HS-27A (cell line): ENCODE data around the gene SGPP1.
"Not testable (repeated sequence)": the region's sequence is repeated elsewhere in the genome, so short reads cannot be mapped to it uniquely, and the experiment has no call there.

Experiments used
- DNase-seq: peaks from one replicate; pipeline ENCODE4 v3.0.0-alpha.2; 2012; ENCODE audit warnings: low read depth, missing footprints

Gene SGPP1, protein sequence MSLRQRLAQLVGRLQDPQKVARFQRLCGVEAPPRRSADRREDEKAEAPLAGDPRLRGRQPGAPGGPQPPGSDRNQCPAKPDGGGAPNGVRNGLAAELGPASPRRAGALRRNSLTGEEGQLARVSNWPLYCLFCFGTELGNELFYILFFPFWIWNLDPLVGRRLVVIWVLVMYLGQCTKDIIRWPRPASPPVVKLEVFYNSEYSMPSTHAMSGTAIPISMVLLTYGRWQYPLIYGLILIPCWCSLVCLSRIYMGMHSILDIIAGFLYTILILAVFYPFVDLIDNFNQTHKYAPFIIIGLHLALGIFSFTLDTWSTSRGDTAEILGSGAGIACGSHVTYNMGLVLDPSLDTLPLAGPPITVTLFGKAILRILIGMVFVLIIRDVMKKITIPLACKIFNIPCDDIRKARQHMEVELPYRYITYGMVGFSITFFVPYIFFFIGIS

DNA sequence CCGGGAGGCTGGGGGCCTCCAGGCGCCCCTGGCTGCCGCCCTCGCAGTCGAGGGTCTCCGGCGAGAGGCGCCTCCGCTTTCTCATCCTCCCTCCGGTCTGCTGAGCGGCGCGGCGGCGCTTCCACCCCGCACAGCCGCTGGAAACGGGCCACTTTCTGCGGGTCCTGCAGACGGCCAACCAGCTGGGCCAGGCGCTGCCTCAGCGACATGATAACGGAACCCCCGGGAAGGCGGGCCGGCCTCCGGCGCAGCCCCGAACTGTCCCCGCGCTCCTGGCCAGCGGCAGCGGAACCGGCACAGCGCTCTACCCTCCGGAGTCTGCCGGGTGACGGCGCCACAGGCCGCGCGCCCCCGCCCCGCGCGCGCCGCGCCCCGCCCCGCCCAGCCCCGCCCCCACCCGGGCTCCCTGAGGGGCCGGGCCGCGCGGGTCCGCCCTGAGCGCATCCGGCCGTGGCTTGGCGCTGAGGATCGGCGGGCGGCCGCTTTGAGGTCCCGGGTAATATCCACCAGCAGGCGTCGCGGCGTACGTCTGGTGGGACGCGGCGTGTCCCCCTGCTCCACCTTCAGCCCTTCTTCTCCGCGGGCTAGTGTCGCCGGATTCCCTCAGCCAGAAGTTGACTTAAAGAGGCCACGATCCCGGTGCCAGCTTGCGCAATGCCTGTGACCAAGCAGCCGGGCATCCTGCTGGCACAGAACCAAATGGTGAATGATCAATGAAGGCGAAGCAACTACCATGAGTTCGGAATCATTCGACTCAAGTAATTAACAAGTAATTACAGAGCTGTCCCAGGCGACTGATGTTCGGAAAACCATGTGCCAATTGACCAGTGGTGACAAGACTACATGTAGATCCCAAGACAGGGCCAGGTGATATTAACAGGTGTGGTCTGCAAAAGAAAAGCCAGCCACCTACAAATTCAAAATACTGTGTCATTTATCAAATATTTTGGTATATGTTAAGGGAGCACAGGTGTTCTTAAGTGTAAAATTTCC, at the start of gene SGPP1:
TSS of gene SGPP1 (minus strand) at position 330 of the 993 bp plus-strand sequence. CDS start at position 209, 121 bp downstream.
- DNase-seq: peak; percentile 72

DNA sequence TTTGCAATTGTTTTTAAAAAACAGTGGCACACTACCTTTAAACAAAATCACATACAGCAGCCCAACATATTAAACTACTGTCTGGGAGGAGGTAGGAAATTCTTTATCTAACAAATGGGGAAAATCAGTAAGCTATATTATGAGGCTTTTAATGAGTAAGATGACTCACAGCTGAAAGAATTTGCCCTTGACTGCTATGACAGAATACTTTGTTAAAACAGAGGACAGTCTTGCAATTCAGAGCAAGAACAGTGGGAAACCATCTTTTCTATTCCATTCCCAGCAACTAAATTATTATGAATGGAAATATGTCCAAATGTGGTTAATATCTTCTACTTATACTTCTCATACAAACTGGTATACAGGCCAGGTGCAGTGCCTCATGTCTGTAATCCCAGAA, 49.2 kb upstream of the SGPP1 start:
- peak; percentile 17 for DNase-seq

DNA sequence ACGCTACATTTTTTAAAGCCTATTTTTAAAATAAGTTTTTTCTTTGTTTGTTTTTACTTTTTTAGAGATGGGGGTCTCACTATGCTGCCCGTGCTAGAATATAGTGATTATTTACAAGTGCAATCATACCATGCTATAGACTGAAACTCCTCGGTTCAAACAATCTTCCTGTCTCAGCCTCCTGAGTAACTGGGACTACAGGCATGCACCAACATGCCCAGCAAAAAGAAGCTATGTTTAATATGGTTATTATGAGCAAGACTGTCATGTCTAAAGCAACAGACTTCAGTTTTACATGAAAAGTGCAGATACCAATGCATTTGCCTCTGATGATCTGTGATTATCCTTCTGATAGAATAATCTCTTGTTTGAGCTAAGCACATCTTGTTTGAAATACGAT, 45.6 kb upstream of the SGPP1 start:
- DNase-seq: no peak

DNA sequence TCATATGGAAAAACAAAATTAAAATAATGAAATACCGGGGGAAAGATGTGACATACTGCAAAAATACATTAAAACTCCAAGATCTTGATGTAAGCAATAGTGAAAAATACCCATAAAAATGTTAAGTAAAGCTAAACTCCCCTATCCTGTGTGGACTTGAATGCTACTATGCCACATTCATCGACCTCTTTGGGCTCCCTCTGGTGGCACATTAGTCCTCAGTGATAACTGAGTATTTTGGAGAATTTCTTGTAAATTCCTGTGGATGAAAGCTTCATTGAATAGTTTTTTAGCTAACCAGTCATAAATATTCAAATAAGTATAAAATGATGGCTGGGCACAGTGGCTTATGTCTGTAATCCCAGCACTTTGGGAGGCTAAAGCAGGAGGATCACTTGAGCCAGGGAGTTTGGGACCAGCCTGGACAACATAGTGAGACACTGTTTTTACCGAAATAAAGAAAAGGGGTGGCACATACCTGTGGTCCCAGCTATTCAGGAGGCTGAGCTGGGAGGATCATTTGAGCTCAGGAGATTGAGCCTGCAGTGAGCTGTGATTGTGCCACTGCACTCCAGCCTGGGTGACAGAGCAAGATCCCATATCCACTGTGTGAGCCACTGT, 42.4 kb upstream of the SGPP1 start:
- DNase-seq: peak; percentile 15

DNA sequence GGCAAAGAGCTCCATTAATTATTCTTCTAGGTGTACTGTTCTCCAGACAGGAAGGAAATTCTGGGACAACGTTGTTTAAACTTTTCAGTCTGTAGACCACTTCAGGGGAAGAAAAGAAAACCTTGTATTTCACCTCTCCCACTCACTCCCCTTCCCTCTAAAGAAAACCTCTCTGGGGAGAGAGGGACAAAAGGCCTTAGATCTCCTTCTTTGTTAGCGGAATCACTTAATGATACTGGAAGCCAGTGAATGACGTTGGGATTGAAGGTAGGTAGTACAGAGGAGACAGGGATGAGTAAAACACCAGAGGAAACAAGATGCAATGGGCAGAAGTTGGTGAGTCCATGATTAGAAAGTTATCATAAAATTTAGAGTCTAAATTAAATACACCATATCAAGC, 38.7 kb upstream of the SGPP1 start:
- DNase-seq: no peak

DNA sequence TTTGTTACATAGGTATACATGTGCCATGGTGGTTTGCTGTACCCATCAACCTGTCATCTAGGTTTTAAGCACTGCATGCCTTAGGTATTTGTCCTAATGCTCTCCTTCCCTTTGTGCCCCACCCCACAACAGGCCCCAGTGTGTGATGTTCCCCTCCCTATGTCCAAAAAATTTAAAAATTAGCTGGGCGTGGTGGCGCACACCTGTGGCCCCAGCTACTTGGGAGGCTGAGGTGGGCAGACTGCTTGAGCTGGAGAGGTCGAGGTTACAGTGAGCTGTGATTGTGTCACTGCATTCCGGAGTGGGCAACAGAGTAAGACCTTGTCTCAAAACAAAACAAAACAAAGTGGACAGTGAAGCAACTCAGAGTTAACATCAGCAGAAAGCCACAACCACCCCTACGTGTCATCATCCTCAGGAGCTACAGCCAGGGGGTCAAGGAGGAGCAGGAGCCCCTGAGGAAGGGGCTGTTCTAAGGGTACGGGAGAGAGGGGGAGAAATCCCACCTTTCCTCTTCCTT, 36.8 kb upstream of the SGPP1 start:
- no peak for DNase-seq

DNA sequence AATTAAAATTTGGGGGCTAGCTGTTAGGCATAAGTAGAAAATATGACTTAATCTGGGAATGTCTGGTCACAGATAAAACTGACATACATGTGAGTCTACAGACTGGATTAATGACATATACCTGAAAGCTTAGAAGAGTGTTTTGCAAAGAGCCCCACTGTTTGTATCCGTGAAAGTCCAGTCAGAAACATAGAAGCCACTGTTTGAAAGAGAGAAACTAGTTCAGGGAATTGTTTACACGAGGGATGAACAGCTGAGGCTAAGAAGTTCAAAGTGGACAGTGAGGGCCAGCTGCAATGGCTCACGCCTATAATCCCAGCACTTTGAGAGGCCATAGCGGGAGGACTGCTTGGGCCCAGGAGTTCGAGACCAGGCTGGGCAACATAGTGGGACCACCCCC, 36.2 kb upstream of the SGPP1 start:
- no peak for DNase-seq

DNA sequence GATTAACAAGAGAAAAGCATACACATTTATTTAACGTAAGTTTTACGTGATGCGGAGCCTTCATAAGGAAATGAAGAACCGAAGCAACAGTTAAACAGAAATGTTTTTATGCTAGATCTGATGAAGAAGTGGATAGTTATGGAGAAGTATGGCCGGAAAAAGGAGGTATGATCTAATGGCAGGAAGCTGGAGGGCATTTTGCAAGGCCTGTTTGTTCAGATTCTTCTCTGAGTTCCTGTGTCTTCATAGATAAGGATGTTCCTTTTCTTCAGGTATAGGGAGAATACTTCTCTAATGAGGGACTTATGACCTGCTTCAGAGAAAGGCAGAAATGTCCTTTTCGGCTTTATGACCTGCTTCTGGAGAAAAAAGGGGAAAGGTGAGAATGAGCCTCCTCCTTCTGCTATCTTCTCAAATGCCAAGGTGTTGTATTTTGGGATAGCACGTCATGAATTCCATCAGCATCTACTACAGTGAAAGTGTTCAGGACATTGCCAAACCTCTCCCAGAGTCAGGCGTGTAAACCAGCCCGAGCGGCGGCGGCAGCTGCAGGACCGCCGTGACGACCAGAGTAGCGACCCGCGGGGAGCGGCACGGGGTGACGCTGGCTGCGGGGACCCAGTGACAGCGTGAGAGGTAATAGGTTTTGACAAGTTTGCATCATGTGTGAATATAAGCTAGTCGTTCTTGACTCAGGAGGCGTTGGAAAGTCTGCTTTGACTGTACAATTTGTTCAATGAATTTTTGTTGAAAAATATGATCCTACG, 33.7 kb upstream of the SGPP1 start:
- no peak for DNase-seq

DNA sequence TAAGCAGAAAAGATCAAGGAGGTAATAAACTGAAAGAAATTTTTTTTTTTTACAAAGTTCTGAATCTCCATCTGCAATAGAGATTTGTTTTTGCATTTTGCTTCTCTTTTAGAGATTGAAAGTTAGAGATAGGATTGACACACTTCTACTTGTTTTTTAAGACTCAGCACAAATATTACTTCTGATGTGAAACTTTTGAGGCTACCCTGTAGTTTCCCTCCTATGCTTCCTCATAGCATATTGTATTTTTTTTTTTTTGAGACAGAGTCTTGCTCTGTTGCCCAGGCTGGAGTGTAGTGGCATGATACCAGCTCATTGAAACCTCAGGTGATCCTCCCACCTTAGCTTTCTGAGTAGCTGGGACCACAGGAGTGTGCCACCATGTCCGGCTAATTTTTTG, 32.1 kb upstream of the SGPP1 start:
- DNase-seq: no peak

DNA sequence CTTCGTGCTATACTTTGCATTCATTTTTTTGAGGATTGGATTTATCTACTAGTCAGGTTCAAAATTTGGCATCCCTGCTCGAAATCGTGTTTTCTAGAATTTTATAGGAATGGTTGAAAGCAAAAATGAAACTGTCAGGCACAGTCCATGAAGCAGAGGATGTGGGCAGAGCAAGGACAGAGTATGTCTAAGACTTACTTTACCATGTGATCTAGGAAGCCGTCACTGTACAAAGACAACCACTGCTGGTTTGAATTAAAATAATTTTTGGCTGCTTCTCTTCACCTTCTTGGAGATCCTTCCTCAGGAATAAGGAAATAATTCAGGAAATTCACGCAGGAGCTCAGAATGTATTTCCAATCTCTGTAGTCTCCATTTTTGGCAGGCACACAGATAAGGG, 31.6 kb upstream of the SGPP1 start:
- no peak for DNase-seq

DNA sequence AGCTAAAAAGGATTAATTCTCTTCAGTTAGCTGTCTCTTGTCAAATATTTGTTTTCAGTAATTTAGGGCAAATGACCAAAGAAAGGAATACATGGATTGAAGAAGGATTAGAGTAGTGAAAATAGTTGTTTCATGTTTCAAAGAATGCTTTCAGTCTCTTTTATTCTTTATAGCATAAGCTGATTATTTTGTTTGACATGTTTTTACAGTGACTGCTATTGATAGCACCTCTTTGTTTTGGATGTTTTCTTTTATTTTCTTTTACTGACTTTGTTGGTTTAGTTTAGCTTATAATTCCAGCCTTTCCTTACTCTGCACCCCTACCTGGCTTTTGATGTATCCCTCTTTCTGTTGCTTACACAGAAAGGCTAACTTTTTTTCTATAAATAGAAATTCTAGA, 29.3 kb upstream of the SGPP1 start:
- DNase-seq: no peak

DNA sequence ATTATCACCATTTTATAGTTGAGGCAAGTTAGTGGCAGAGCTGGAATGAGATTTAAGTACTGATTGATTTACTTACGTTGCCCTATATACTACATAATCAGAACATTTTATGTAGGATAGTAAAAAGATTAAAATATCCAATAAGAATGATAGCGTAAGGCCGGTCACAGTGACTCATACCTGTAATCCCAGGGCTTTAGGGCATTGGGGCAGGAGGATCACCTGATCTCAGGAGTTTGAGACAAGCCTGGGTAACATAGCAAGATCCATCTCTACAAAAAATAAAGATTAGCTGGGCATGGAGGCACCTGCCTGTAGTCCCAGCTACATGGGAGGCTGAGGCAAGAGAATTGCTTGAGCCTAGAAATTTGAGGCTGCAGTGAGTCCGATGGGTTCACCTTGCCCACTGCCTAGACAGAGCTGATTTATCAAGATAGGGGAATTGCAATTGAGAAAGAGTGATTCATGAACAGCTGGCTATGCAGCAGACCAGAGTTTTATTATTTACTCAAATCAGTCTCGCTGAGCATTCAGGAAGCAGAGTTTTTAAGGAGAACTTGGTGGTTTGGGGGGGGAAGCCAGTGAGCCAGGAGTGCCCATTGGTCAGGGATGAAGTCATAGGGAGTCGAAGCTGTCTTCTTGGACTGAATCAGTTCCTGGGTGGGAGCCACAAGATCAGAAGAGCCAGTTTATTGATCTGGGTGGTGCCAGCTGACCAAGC, 24.7 kb upstream of the SGPP1 start:
- DNase-seq: no peak

DNA sequence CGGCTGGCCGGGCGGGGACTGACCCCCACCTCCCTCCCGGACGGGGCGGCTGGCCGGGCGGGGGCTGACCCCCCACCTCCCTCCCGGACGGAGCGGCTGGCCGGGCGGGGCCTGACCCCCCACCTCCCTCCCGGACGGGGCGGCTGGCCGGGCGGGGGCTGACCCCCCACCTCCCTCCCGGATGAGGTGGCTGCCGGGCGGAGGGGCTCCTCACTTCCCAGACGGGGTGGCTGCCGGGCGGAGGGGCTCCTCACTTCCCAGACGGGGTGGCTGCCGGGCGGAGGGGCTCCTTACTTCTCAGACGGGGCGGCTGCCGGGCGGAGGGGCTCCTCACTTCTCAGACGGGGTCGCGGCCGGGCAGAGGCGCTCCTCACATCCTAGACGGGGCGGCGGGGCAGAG, 23.2 kb upstream of the SGPP1 start:
- DNase-seq: not testable (repeated sequence)

DNA sequence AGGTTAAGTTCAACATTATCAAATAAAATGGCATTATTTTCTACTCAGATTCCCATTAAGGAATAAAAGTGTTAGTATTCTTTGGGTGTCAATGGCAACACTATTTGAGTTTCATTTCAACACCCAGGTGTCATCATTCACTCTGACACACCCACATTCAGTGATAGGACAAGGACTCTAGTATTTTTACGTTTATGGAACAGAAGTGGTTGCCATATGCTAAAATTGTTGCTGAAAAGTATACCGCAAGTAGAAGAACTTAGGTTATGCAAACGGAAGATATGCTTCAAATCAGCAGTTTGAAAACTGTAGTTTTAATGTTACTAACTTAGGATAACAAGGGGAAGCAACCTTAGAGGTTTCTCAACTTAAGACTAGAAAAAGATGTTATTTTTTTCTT, 20.0 kb upstream of the SGPP1 start:
- no peak for DNase-seq

DNA sequence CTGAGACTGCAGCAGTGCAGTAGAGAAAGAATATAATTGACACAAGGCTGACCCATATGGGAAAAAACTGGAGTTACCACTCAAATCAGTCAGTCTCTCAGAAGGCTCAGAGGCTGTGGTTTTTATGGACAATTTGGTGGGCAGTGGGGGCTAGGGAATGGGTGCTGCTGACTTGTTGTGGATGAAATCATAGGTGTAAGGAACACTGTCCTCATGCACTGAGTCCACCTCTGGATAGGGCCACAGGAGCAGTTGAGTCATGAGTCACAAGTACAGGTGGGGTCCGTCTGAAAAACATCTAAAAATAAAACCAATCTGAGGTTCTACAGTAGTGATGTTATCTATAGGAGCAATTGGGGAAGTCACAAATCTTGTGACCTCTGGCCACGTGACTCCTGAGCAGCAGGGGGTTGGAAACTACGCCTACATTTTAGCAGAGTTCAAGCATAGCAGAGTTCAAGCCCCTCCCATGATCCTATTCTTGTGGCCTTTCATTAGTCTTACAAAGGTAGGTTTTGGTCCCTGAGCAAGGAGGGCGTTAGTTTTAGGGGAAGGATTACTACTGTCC, 18.1 kb upstream of the SGPP1 start:
- no peak for DNase-seq

DNA sequence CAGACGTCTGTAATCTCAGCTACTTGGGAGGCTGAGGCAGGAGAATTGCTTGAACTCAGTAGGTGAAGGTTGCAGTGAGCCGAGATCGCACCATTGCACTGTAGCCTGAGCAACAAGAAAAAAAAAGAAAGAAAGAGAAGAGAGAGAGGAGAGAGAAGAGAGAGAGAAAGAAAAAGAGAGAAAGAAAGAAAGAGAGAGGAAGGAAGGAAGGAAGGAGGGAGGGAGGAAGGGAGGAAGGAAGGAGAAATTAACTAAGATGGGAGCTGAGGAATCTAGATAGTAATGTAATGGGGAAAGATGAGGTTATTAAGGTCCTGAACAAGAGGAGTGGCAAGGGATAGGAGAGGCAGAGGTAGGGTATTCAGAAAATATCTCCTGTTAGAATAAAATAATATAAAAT, 17.4 kb upstream of the SGPP1 start:
- no peak for DNase-seq

DNA sequence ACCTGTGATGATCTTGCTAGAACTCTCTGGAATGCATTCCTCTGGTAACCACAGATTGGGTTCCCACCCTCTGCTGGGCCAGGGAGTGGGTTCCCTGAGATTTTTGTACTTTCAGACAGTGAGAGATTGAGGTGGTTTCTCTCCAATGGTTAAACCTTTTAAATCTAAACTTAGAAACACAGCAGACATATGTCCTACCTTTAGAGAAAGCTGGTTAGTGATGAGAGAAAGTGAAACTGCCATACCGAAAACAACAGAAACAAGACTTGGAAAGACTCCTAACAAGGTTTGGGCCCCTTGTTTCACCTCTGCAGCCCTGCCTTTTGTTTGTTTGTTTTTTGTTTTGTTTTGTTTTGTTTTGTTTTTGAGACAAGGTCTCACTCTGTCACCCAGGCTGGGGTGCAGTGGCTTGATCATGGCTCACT, 9.7 kb upstream of the SGPP1 start:
- no peak for DNase-seq

DNA sequence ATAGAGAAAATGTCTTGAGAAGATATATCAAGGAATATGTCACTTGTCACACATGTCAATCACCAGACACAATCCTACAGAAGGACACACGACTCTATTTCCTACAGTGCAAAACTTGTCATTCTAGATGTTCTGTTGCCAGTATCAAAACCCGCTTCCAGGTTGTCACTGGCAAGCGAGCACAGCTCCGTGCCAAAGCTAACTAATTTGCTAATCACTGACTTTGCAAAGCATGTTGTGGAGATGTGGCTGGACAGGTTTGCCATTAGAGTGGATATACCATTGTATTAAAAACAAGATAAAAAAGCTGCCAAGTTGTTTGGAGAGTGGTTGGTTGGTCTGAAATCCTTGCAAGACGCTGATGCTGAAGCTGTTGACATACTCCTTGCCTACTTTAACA, 7.9 kb upstream of the SGPP1 start:
- no peak for DNase-seq

DNA sequence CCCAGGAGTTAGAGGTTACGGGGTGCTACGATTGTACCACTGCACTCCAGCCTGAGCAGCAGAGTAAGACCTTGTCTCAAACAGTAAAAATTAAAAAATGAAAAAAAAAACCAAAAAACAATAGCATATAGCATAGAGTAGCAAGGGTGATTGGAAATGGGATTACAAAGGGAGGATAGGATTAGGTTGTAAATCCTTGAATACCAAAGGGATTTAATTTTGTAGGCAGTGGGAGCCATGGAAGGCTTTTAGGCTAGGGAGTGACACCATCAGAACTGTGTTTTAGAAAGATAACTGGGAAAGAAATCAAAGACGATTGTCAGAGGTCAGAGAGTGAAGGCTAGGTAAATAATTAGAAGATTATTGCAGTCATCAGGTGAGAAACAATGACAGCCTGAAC, 2.8 kb upstream of the SGPP1 start:
- DNase-seq: no peak

DNA sequence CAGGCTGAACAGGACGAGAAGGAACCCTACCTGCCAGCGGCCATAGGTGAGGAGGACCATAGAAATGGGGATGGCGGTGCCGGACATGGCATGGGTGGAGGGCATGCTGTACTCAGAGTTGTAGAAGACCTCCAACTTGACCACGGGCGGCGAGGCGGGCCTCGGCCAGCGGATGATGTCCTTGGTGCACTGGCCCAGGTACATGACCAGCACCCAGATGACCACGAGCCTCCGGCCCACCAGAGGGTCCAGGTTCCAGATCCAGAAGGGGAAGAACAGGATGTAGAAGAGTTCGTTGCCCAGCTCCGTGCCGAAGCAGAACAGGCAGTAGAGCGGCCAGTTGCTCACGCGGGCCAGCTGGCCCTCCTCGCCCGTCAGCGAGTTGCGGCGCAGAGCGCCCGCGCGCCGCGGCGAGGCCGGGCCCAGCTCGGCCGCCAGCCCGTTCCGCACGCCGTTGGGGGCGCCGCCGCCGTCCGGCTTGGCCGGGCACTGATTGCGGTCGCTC, 582 bp downstream of the SGPP1 start:
- DNase-seq: no peak
